ENCODE measurements around the gene TOX4. TPM values are rescaled to one million over a fixed set of nuclear protein-coding genes. Genes with fewer than 3 reads are reported as not detected.

Gene TOX4
- total and polyA plus RNA-seq, 2 of the 4 experiments (the other 2 are of a cell fraction) = 26.7 to 56.6 TPM

DNA sequence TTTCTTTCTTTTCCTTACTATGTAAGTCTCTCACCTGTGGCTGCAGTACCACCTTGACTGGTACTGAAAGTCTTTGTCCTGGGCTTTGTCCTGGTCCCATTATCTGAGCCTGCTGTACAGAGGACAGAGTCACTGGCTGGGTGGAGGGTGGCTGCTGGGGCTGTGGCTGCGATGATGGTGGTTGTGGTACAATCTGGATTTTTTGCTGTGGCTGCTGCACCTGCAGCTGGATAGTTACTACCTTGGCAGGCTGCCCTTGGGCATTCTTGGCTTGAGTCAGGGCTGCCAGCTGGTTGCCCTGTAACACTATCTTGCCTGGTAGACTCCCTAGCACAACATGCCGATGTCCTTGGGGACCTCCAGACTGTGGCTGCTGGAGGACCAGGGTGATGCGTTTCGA is 48.1 kb upstream of the TOX4 start:
- H3K9me1 ChIP-seq (ENCODE audit: insufficient read depth, low read length) = peaks cover 19% of the 10 kb centered on the region; the same call in 1 of the 2 replicates
- H3K18ac ChIP-seq (ENCODE audit: low read depth, low read length) = no peak overlapping the region
- no peaks in the 10 kb centered on the region for H3K9me3 ChIP-seq (ENCODE audit: control insufficient read depth, insufficient read depth, low read length)
- H3K4ac ChIP-seq (ENCODE audit: low read depth, low read length) = no peak overlapping the region
- dilution Hi-C loops (cut with HindIII; ENCODE audit: low sequenced_read_pairs, unreplicated experiment) (no loop called here), in situ Hi-C loops (cut with MboI; ENCODE audit: low sequenced_read_pairs) (no loop called here), intact Hi-C loops (cut with micrococcal nuclease) (no loop called here)
- TF ChIP-seq CEBPB (IDR thresholded peaks at IDR 0.05; ENCODE audit: low read depth, low read length) (no peak), FOS (IDR thresholded peaks at IDR 0.05; ENCODE audit: low read depth, low read length) (no peak), MXI1 (IDR thresholded peaks at IDR 0.05; ENCODE audit: borderline replicate concordance, low read depth, low read length) (no peak), POLR2A (IDR thresholded peaks at IDR 0.05; ENCODE audit: low read depth, low read length) (no peak), MAZ (IDR thresholded peaks at IDR 0.05; ENCODE audit: borderline replicate concordance, low read depth, low read length) (no peak), RFX5 (IDR thresholded peaks at IDR 0.05; ENCODE audit: low read depth, low read length) (no peak), MAFK (IDR thresholded peaks at IDR 0.05; ENCODE audit: low read depth, low read length) (no peak), CHD1 (IDR thresholded peaks at IDR 0.05; ENCODE audit: low read depth, low read length) (no peak), RCOR1 (IDR thresholded peaks at IDR 0.05; ENCODE audit: insufficient replicate concordance, low read length) (no peak), SMC3 (IDR thresholded peaks at IDR 0.05; ENCODE audit: low read depth, low read length) (no peak), RAD21 (IDR thresholded peaks at IDR 0.05; ENCODE audit: low read length) (no peak), NFE2L2 (IDR thresholded peaks at IDR 0.05; ENCODE audit: low read depth, low read length) (no peak), BHLHE40 (IDR thresholded peaks at IDR 0.05; ENCODE audit: low read depth, low read length) (no peak)
- TF ChIP-seq, protein P1, sequence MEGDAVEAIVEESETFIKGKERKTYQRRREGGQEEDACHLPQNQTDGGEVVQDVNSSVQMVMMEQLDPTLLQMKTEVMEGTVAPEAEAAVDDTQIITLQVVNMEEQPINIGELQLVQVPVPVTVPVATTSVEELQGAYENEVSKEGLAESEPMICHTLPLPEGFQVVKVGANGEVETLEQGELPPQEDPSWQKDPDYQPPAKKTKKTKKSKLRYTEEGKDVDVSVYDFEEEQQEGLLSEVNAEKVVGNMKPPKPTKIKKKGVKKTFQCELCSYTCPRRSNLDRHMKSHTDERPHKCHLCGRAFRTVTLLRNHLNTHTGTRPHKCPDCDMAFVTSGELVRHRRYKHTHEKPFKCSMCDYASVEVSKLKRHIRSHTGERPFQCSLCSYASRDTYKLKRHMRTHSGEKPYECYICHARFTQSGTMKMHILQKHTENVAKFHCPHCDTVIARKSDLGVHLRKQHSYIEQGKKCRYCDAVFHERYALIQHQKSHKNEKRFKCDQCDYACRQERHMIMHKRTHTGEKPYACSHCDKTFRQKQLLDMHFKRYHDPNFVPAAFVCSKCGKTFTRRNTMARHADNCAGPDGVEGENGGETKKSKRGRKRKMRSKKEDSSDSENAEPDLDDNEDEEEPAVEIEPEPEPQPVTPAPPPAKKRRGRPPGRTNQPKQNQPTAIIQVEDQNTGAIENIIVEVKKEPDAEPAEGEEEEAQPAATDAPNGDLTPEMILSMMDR (conservative IDR thresholded peaks at IDR 0.05; ENCODE audit: low read depth, low read length) = no peak
- TF ChIP-seq, protein P2, sequence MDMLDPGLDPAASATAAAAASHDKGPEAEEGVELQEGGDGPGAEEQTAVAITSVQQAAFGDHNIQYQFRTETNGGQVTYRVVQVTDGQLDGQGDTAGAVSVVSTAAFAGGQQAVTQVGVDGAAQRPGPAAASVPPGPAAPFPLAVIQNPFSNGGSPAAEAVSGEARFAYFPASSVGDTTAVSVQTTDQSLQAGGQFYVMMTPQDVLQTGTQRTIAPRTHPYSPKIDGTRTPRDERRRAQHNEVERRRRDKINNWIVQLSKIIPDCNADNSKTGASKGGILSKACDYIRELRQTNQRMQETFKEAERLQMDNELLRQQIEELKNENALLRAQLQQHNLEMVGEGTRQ (IDR thresholded peaks at IDR 0.05; ENCODE audit: low read depth, low read length) = no peak
- TF ChIP-seq, protein P3, sequence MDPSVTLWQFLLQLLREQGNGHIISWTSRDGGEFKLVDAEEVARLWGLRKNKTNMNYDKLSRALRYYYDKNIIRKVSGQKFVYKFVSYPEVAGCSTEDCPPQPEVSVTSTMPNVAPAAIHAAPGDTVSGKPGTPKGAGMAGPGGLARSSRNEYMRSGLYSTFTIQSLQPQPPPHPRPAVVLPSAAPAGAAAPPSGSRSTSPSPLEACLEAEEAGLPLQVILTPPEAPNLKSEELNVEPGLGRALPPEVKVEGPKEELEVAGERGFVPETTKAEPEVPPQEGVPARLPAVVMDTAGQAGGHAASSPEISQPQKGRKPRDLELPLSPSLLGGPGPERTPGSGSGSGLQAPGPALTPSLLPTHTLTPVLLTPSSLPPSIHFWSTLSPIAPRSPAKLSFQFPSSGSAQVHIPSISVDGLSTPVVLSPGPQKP (IDR thresholded peaks at IDR 0.05; ENCODE audit: borderline replicate concordance, low read depth, low read length) = no peak
- H3K56ac ChIP-seq (ENCODE audit: extremely low read depth, insufficient read depth, low read length) = no peak overlapping the region
- no peak overlapping the region for H4K91ac ChIP-seq (ENCODE audit: insufficient read depth, low read depth, low read length)
- H2BK15ac ChIP-seq (ENCODE audit: low read depth, low read length) = no peak overlapping the region
- H4K5ac ChIP-seq (ENCODE audit: low read depth, low read length) = no peak overlapping the region
- no peak overlapping the region for H3K4me3 ChIP-seq (ENCODE audit: insufficient read depth, low read depth, low read length)
- ATAC-seq (ENCODE audit: low read depth) = no peak
- no peak overlapping the region for H2BK120ac ChIP-seq (ENCODE audit: low read depth, low read length)
- no peak overlapping the region for H2BK5ac ChIP-seq (ENCODE audit: low read depth, low read length, poor library complexity, severe bottlenecking)
- no peak overlapping the region for H2AK9ac ChIP-seq (replicated peaks; ENCODE audit: low read depth, low read length, poor library complexity)
- ChIA-PET POLR2A (ENCODE audit: unreplicated experiment) (no interaction called here), CTCF (no interaction called here)
- no peaks in the 10 kb centered on the region for H3K4me1 ChIP-seq (ENCODE audit: control insufficient read depth, insufficient read depth, low read length)
- no peak overlapping the region for H3K9ac ChIP-seq (ENCODE audit: low read depth, low read length)
- H3K79me1 ChIP-seq (ENCODE audit: low read depth in 1 of 2, low read length in 2 of 2) = peaks cover 34 to 41% of the 10 kb centered on the region in 2 experiments
- H2AK5ac ChIP-seq (ENCODE audit: low read depth, low read length) = no peak overlapping the region
- H4K20me1 ChIP-seq (ENCODE audit: insufficient read depth, low read length) = peaks cover 16% of the 10 kb centered on the region
- H3K14ac ChIP-seq (replicated peaks; ENCODE audit: low read depth, low read length) = no peak overlapping the region
- H3K27ac ChIP-seq (ENCODE audit: insufficient read depth, low read length) = no peak overlapping the region
- no peak overlapping the region for H3K4me2 ChIP-seq (ENCODE audit: low read depth, low read length)
- no peak overlapping the region for H4K8ac ChIP-seq (ENCODE audit: low read depth in 2 of 2, low read length in 2 of 2)
- WGBS, 2 experiments (ENCODE audit: extremely low coverage in 2 of 2, insufficient read length in 1 of 2) = no CpG with 5 or more reads among the region's 4 CpGs
- DNase-seq = no peak
- no peak overlapping the region for H2AFZ ChIP-seq (replicated peaks; ENCODE audit: low read length, poor library complexity)
- H3K27me3 ChIP-seq (ENCODE audit: control insufficient read depth, insufficient read depth, low read length) = no peaks in the 10 kb centered on the region
- no peak overlapping the region for H2BK20ac ChIP-seq (ENCODE audit: low read depth, low read length)
- H3K36me3 ChIP-seq (ENCODE audit: control insufficient read depth, insufficient read depth, low read length) = peaks cover 55% of the 10 kb centered on the region
- no peak overlapping the region for H3K23ac ChIP-seq (ENCODE audit: low read depth, low read length)
- no TSS peak for BruUV-seq (replicated peaks)

Measured in IMR-90 (cell line).